ENCODE data around the gene FBXO17.
"Not testable (repeated sequence)": the region's sequence is repeated elsewhere in the genome, so short reads cannot be mapped to it uniquely, and the experiment has no call there.

Gene FBXO17

GRCh38 chr19:38944981-38945506 is 30.5 kb downstream of the FBXO17 start:
- DNase-seq (ENCODE audit: low read depth), result no peak

GRCh38 chr19:38942471-38943181 is 32.9 kb downstream of the FBXO17 start:
- DNase-seq (ENCODE audit: low read depth), result no peak

DNA sequence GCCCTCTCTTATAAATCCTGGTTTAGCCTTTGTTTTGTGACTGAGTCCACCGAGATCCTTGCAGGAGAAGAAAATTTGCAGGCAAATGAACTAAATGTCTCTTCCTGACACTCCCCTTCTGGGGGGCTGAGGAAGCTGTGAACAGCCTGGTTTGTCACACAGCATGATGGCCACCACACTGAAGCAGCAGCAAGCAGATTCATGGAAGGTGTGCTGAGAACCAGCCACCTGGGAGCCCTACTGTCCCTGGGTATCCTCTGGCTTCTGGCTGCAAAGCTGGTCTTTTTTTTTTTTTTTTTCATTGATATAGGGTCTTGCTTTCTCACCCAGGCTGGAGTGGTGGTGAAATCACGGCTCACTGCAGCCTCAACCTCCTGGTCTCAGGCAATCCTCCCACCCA is 33.6 kb downstream of the FBXO17 start:
- no peak for DNase-seq (ENCODE audit: low read depth)

DNA sequence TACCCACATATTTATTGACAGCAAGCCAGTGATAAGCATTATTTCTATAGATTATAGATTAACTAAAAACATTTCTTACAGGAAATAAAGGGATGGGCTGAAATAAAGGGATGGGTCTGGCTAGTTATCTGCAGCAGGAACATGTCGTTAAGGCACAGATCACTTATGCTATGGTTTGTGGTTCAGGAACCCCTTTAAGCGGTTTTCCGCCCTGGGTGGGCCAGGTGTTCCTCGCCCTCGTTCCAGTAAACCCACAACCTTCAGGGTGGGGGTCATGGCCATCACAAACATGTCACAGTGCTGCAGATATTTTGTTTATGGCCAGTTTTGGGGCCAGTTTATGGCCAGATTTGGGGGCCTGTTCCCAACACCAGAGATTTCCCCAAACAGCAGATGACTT is 34.1 kb downstream of the FBXO17 start:
- not testable (repeated sequence) for DNase-seq (ENCODE audit: low read depth)

GRCh38 chr19:38939957-38940356 is 35.6 kb downstream of the FBXO17 start:
- no peak for DNase-seq (ENCODE audit: low read depth)

DNA sequence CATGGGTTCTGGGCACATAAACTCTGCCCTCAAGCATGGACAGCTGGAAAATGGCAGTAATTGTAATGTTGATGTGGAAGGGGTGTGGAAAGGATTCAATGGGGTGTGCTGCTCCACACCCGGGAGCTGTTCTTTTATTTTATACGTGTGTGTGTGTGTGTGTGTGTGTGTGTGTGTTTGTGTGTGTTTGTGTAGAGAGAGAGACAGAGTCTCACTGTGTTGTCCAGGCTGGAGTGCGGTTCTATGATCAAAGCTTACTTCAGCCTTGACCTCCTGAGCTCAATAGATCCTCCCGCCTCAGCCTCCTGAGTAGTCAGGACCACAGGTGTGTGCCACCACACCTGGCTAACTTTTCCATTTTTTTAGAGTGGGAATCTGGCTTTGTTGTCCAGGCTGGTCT is 42.0 kb downstream of the FBXO17 start:
- no peak for DNase-seq (ENCODE audit: low read depth)

GRCh38 chr19:38932425-38933179 is 42.9 kb downstream of the FBXO17 start:
- peak; percentile 13 for DNase-seq (ENCODE audit: low read depth)

DNA sequence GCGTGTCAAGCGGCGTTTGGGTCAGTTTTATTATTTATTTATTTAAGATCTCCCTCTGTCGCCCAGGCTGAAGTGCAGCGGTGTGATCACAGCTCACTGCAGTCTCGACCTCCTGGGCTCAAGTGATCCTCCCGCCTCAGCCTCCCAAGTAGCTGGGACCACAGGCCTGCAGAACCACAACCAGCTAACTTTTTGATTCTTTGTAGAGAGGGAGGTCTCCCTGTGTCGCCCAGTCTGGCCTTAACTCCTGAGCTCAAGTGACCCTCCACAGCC is 44.1 kb downstream of the FBXO17 start:
- DNase-seq (ENCODE audit: low read depth), result no peak

DNA sequence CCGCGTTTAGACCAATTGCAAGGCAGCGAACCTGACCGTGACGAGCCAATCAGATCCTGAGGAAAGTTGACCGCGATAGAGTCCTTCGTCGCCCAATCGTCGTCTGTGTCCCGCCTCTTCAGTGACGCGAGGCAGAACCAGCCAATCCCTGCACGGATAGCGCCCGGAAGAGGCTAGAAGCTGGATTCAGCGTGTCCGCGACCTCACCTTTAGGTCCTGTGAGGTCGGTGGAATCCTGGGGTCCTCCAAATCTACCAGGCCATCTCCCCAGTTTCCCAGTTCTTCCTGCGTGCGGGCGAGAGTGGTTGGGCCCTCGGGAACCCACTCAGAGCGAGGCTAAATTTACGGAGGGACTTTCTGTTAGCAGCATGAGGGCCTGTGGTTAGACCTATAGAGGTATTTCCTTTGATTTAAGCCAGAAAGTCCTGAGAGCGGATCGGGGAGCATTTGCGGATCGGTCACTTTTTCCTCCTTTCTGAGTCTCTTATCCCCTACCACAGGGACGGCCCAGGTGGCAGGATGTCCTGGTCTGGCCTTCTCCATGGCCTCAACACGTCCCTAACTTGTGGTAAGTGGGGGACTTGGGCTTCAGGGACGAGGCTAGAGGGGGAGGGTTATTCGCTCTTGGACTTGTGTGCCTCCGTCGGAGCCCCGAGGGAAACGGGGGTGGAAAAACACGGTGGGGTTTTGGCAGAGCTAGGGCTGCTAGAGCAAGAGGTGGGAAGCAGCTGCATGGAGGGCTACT is 44.6 kb downstream of the FBXO17 start, which contains the start of gene MRPS12:
TSS of gene MRPS12 (plus strand) at position 169 of the 745 bp plus-strand sequence. CDS start at position 520, 351 bp downstream.
- DNase-seq (ENCODE audit: low read depth), result peak; percentile 96

- DNase-seq (ENCODE audit: low read depth), result peak; percentile 83
These were observed 45.4 kb downstream of the FBXO17 start, which contains the start of gene SARS2 for GRCh38 chr19:38929929-38930775. Gene SARS2 (minus strand): TSS chr19:38930763. CDS start chr19:38930736, 27 bp downstream.

DNA sequence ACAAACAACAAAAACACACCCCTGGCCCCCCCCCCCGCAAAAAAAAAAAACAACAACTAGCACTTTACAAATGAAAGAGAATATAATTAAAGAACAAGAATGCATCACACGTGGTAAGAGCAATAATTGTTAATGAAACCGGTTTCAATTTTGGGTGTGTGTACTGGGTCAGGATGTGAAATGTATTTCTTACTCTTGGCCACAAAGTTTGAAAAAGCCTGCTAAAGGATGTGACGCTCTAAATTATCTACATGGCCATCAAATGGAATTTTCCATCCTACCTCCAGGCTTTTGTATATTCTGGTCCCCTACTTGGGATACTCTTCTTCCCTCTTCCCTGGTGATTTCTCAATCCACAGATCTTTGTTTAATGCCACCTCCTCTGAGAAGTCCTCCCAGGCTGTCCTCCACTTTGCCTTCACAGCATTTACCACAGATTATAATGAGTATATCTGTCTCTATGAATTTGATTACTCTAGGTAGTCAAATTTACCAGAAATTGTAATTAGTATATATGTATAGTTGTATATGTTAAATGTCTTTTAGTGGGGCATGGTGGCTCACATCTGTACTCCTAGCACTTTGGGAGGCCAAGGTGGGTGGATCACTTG is 47.0 kb downstream of the FBXO17 start:
- DNase-seq (ENCODE audit: low read depth), result no peak

GRCh38 chr19:38924388-38924787 is 51.2 kb downstream of the FBXO17 start:
- DNase-seq (ENCODE audit: low read depth), result no peak

DNA sequence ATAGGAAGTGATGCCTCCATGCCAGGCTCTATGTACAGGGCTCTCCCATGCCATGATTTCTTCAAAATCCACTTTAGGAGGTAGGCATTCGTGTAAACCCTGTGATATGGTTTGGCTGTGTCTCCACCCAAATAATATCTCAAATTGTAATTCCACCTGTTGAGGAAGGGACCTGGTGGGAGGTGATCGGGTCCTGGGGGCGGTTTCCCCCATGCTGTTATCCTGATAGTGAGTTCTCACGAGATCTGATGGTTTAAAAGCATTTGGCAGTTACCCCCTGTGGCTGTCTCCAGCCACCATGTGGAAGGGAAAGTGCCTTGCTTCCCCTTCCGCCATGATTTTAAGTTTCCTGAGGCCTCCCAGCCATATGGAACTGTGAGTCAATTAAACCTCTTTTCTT is 53.1 kb downstream of the FBXO17 start:
- DNase-seq (ENCODE audit: low read depth), result no peak

DNA sequence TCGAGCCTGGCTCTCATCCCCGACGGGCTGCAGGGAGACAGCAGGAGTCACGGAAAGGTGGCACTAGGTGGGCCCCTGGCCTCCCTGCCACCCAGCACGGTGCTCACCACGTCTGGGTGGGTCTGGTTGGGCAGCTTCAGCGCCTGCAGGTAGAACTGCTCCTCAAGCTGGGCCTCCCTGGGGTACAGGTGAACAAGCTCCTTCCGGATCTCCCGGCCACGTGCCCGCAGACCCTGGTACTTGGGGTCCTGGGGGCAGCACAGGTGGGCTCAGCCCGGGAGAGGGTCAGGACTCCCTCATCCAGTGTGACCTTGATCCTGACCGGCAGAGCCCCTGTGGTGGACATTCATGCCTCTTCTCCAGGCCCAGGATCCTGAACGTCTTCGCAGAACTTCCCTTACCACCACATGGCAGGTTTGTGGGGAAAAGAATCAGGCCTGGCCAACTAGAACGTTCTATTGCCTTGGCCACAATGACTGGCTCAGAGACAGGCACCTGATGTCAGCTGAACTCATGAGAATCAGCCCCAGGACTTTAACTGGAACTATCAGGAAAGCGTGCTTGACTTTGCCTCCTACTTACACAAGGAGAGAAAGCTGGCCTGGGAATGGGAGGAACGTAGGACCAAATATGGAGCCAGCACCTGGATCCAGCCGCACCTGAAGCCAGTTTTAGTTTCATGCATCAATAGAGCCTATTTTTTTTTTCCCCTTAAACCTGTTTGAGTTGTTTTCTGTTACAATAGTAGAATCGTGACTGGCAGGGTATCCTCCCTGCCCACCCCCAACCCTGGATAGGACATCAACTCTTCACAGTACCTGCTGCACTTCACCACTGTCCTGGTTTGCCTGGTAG is 53.9 kb downstream of the FBXO17 start:
- DNase-seq (ENCODE audit: low read depth), result no peak

GRCh38 chr19:38920602-38921419 is 54.7 kb downstream of the FBXO17 start:
- no peak for DNase-seq (ENCODE audit: low read depth)

GRCh38 chr19:38919837-38920601 is 55.5 kb downstream of the FBXO17 start:
- DNase-seq (ENCODE audit: low read depth), result no peak

DNA sequence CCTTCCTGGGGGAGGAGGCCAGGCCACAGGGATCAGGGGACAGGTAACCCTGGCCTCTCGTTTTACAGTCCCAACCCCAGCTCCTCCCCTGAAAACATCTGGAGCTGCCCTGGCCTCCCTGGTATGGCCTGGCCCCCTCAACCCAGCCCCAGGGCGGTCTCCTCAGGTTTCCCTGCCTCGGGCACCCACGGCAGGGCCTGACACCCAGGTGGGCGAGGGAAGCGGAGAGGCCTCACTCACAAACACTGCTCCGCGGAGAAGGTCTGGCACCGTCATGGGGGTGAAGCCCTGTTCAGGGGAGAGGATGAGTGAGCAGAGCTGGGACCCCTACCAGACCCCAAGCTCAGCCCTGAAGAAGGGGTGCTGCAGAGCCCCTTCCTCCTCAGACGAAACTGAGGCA is 57.0 kb downstream of the FBXO17 start:
- DNase-seq (ENCODE audit: low read depth), result no peak

- no peak for DNase-seq (ENCODE audit: low read depth)
These were observed 57.5 kb downstream of the FBXO17 start for GRCh38 chr19:38917921-38918491.

Data from stimulated activated CD8-positive, alpha-beta memory T cell treated with anti-CD3 and anti-CD28 coated beads, Interleukin-15, amount 100 ng/mL, for 1 hour (primary cell).